ENCODE measurements around the gene TNNI2. TPM values are rescaled to one million over a fixed set of nuclear protein-coding genes. Genes with fewer than 3 reads are reported as not detected.

TNNI2 gene
- polyA plus RNA-seq, 1 donor (not counting 4 experiments of a cell fraction or from before 2014, with no cell fraction given) = 10.7 TPM

DNA sequence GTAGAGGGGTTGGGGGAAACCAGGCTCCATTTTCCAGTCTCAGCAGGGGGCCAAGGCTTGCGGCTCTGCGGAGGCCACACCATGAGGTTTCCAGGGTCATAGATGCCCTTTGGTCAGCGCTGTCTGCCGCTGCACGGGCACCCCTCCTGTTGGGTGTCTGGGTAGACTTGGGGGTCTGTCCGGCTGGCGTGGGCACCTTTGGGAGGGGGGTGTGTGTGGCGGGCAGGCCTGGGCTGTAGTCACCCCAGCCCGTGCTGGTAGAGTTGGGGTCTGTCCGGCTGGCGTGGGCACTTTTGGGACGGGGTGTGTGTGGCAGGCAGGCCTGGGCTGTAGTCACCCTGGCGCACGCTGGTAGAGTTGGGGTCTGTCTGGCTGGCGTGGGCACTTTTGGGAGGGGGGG, 32.8 kb downstream of the TNNI2 start:
- H3K79me2 ChIP-seq (ENCODE audit: control insufficient read depth, insufficient read depth, low read length) = no peaks in the 10 kb centered on the region
- H3K9ac ChIP-seq (ENCODE audit: control insufficient read depth, extremely low read depth, insufficient read depth, low read length) = no peak overlapping the region
- H3K27ac ChIP-seq (ENCODE audit: control insufficient read depth, insufficient read depth, low read length) = no peak overlapping the region
- peaks cover 29% of the 10 kb centered on the region for H3K27me3 ChIP-seq (ENCODE audit: control insufficient read depth, extremely low read depth, insufficient read depth, low read length)
- no peak for DNase-seq (ENCODE audit: low read depth, low spot score)
- no peaks in the 10 kb centered on the region for H3K36me3 ChIP-seq (ENCODE audit: control insufficient read depth in 2 of 2, extremely low read depth in 1 of 2, insufficient read depth in 2 of 2, low read length in 2 of 2)
- dilution Hi-C loops (cut with MboI; ENCODE audit: extremely low pct_ligation_motif_present, low sequenced_read_pairs) = no loop called here
- no peaks in the 10 kb centered on the region for H3K9me3 ChIP-seq (ENCODE audit: control insufficient read depth, low read depth, low read length)
- no peak overlapping the region for H2AFZ ChIP-seq (ENCODE audit: control insufficient read depth, low read length)
- peaks cover 20% of the 10 kb centered on the region for H3K4me1 ChIP-seq (ENCODE audit: control insufficient read depth, extremely low read depth, insufficient read depth, low read length)
- TF ChIP-seq EZH2 (IDR thresholded peaks at IDR 0.05; ENCODE audit: low read length) = no peak
- TF ChIP-seq, protein P1, sequence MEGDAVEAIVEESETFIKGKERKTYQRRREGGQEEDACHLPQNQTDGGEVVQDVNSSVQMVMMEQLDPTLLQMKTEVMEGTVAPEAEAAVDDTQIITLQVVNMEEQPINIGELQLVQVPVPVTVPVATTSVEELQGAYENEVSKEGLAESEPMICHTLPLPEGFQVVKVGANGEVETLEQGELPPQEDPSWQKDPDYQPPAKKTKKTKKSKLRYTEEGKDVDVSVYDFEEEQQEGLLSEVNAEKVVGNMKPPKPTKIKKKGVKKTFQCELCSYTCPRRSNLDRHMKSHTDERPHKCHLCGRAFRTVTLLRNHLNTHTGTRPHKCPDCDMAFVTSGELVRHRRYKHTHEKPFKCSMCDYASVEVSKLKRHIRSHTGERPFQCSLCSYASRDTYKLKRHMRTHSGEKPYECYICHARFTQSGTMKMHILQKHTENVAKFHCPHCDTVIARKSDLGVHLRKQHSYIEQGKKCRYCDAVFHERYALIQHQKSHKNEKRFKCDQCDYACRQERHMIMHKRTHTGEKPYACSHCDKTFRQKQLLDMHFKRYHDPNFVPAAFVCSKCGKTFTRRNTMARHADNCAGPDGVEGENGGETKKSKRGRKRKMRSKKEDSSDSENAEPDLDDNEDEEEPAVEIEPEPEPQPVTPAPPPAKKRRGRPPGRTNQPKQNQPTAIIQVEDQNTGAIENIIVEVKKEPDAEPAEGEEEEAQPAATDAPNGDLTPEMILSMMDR (optimal IDR thresholded peaks at IDR 0.05 in 1 of 3, IDR thresholded peaks at IDR 0.05 in 1 of 3, conservative IDR thresholded peaks at IDR 0.05 in 1 of 3; ENCODE audit: extremely low read depth in 1 of 3, insufficient read depth in 2 of 3, low read length in 3 of 3) = no peak
- H3K9me1 ChIP-seq (ENCODE audit: control insufficient read depth, extremely low read depth, insufficient read depth, low read length) = no peaks in the 10 kb centered on the region
- H3K4me2 ChIP-seq (ENCODE audit: control insufficient read depth, extremely low read depth, insufficient read depth, low read depth, low read length) = no peak overlapping the region
- no peaks in the 10 kb centered on the region for H4K20me1 ChIP-seq (ENCODE audit: control insufficient read depth, extremely low read depth, insufficient read depth, low read length)
- no peak for FAIRE-seq
- H3K4me3 ChIP-seq (ENCODE audit: control insufficient read depth in 2 of 3, extremely low read depth in 1 of 3, insufficient read depth in 2 of 3, low read depth in 1 of 3, low read length in 3 of 3) = no peak overlapping the region

DNA sequence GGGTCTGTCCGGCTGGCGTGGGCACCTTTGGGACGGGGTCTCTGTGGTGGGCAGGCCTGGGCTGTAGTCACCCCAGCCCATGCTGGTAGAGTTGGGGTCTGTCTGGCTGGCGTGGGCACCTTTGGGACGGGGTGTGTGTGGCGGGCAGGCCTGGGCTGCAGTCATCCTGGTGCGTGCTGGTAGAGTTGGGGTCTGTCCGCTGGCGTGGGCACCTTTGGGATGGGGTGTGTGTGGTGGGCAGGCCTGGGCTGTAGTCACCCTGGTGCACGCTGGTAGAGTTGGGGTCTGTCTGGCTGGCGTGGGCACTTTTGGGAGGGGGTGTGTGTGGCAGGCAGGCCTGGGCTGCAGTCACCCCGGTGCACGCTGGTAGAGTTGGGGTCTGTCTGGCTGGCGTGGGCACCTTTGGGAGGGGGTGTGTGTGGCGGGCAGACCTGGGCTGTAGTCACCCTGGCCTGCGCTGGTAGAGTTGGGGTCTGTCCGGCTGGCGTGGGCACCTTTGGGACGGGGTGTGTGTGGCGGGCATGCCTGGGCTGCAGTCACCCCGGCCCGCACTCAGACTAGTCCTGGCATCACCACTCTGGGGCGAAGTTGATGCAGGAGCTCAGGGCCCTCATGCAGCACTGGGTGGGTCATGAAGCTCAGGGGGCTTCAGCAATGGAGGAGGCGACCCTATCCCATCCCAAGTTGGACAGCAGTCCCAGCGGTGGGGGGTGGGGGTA, 33.6 kb downstream of the TNNI2 start:
- peaks cover 29% of the 10 kb centered on the region for H3K27me3 ChIP-seq (ENCODE audit: control insufficient read depth, extremely low read depth, insufficient read depth, low read length)
- FAIRE-seq (no peak), DNase-seq (ENCODE audit: low read depth, low spot score) (no peak)
- no peaks in the 10 kb centered on the region for H3K9me3 ChIP-seq (ENCODE audit: control insufficient read depth, low read depth, low read length)
- peaks cover 26% of the 10 kb centered on the region for H3K4me1 ChIP-seq (ENCODE audit: control insufficient read depth, extremely low read depth, insufficient read depth, low read length)
- H3K4me3 ChIP-seq (ENCODE audit: control insufficient read depth in 2 of 3, extremely low read depth in 1 of 3, insufficient read depth in 2 of 3, low read depth in 1 of 3, low read length in 3 of 3) = no peak overlapping the region
- no peaks in the 10 kb centered on the region for H3K36me3 ChIP-seq (ENCODE audit: control insufficient read depth in 2 of 2, extremely low read depth in 1 of 2, insufficient read depth in 2 of 2, low read length in 2 of 2)
- no peak overlapping the region for H3K9ac ChIP-seq (ENCODE audit: control insufficient read depth, extremely low read depth, insufficient read depth, low read length)
- no peak overlapping the region for H3K4me2 ChIP-seq (ENCODE audit: control insufficient read depth, extremely low read depth, insufficient read depth, low read depth, low read length)
- dilution Hi-C loops (cut with MboI; ENCODE audit: extremely low pct_ligation_motif_present, low sequenced_read_pairs) = no loop called here
- no peaks in the 10 kb centered on the region for H3K79me2 ChIP-seq (ENCODE audit: control insufficient read depth, insufficient read depth, low read length)
- TF ChIP-seq, protein P1 (optimal IDR thresholded peaks at IDR 0.05 in 1 of 3, IDR thresholded peaks at IDR 0.05 in 1 of 3, conservative IDR thresholded peaks at IDR 0.05 in 1 of 3; ENCODE audit: extremely low read depth in 1 of 3, insufficient read depth in 2 of 3, low read length in 3 of 3) = no peak
- no peak for TF ChIP-seq EZH2 (IDR thresholded peaks at IDR 0.05; ENCODE audit: low read length)
- no peak overlapping the region for H3K27ac ChIP-seq (ENCODE audit: control insufficient read depth, insufficient read depth, low read length)
- no peaks in the 10 kb centered on the region for H4K20me1 ChIP-seq (ENCODE audit: control insufficient read depth, extremely low read depth, insufficient read depth, low read length)
- no peak overlapping the region for H2AFZ ChIP-seq (ENCODE audit: control insufficient read depth, low read length)
- H3K9me1 ChIP-seq (ENCODE audit: control insufficient read depth, extremely low read depth, insufficient read depth, low read length) = no peaks in the 10 kb centered on the region
